UCSD-AML1 (cell line): ENCODE data around the gene SMIM12.
A peak's percentile ranks its signal among the peaks of the same experiment; 100 is the strongest.

Experiments used
- DNase-seq: peaks from one replicate; lab custom pipeline; 2025; ENCODE audit not compliant: unreplicated experiment; lab: John Stamatoyannopoulos, UW

The SMIM12 gene, protein sequence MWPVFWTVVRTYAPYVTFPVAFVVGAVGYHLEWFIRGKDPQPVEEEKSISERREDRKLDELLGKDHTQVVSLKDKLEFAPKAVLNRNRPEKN

DNA sequence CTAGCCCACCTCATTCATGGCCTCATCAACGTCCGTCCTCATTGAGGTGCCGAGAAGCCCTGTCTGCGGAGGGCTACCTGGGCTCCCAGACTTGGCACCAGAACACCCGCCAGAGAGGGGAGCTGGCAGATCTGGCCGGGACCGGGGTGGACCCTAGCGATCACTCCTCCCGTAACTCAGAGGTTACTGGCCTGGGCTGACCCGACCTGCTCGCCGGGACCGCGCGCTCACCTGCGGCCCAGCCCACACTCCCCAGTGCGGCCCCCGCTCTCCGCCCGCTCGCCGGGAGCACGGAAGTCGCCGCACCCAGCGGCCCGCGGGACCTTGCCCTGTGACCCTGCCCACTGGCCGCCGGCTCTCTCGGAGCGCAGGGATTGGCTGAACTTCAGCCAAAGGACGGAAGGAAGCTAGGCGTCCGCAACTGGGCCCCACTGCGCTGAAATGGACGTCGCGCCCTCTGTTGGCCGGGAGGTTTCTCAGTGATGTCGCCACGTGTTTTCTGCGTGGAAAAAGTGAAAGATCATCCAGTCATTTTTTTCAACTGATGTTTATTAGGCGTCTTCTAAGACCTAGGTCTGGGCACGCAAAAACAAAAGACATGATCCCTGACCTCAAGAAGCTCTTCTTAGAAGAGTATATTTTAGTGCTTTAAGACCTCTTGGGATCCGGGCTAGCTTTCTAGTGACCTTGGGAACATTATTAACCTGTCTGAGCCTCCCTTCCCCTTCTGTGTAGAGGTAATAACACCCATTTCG is at the start of gene SMIM12:
Gene SMIM12, minus strand, starts transcription at position 304 of the 755 bp plus-strand sequence. CDS start 3,772 bp downstream, outside the sequence.
- DNase-seq, result peak; percentile 93

DNA sequence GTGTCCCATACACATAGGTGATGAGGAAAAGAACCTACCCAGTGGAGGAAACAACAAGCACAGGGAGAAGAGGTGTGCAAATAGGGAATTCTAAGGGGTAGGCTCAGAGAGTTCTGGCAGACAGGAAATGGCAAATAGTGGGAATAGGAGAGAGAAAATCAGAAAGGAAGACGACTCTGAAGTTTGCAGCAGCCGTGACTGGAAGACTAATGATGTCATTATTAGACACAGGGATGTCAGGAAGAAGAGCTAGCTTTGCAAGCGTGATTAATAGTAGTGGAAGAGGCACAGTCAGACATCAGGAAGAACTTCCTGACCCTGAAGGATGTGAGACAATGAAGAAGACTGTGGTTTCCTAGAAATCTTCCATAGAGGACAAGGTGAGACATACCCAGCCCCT is 48.8 kb upstream of the SMIM12 start:
- no peak for DNase-seq

DNA sequence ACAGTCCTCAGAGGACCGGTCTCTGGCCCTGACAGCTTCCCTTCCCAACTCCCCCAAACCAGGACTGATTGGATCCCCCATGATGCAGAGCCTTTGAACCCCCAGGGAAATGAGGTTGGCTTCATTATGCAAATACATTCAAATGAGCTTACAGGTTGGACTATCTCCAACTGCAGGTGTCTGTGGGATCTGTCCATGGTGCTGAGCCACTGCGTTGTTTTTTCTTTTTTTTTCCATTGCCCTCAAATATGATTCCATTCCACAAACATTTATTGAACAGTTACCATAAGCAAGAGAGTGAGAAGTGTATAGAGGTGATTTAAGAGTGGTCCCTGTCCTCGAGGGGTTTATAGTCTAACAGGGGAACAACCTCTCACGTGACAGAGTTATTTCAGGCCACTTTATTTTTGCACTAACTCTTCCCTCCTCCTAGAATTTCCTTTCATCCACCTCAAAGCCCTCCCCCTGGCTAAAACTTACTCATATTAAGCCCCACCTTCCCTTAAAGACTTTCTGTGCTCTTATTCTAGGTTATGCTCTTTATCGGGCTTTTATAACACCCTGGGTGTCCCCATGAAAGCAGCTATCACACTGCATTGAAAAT is 48.0 kb upstream of the SMIM12 start:
- no peak for DNase-seq

DNA sequence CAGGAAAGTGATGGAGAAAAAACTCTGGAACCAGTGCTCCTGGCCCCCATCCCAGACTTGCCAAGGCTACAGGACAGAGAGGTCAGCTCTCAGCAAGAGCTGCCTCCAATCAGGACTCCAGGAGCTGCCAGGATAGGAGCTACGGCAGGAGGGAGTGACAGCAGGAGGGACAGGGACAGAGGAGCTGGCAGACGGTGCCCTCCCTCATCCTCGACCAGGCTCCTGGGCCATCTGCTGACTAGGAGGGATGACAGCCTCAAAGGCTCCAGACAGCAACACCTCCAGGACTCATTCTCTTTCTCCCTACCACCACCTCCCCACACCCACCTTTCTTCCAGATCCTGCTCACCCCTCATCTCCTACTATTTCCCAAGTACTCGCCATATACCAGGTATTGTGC is 47.2 kb upstream of the SMIM12 start:
- no peak for DNase-seq

DNA sequence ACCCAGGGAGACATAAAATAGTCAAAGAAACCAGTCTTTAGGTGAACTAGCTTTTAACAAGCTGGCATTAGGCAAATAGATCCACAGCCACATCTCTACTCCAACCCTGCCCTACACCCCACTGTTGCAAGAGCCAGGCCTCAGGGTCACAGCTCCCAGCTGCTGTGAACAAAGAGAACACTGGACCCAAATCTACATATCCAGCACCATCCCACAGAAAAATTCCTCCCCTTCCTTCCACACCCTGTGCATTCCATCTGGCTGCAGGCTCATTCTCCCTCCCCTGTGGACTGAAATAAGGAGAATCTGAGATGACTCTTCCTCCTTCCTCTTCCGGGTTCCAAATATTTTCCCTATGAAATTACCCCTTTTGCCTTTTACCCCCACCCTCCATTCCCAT is 46.7 kb upstream of the SMIM12 start:
- DNase-seq, result no peak

DNA sequence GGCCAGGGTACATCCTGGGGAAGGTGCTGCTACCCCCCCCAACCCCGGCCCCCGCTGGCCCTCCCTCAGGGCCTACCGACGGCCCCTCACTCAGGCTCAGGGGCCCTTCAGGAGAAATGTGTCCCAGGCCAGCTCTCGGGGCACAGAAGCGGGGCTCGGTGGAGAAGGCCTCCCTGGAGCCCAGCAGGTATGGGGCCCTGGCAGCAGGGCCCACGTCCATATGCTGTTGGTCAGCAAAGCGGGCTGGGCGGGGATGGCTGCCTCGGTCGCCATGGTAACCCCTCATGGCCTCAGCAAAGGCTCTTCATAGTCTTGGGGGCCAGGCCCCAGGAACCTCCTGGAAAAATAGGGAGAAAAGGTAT is 45.5 kb upstream of the SMIM12 start:
- DNase-seq, result no peak

DNA sequence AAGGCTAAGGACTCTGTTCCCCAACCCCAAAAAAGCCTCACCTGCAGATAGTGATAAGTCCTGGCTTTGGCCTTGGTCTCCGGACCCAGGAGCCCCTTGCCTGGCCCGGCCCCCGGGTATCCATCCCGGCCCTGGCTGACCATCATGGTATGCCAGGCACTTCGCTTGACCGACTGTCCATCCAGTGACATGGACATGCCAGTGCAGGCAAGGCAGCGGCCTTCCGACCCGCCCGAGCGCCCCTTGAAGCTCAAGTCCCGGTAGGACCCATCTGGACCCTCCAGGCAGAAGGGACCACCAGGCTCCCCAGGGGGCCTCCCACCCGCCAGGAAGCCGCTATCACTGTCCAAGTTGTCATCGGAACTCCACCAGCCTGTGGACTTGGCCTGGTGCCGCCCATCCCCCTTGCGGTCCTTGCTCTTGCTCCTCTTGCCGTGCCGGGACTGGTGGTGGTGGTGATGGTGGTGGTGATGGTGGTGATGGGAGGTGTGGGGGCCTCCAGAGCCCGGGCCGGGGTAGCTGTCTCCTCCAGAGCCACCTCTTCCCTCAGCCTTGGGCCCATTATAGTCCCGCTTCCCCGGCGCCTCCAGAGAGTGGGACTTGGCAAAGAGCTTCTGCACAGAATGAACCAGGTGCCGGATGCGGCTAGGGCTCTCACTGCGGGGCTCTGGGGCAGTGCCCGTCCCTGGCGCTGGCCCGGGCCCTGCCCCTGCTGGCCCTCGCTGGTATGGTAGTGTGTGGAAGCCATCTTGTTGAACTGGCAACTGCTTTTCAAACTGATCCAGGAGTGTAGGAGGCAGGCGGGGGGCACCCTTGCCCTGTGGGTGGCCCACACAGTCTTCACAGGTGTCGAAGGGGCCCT is 44.9 kb upstream of the SMIM12 start:
- no peak for DNase-seq

DNA sequence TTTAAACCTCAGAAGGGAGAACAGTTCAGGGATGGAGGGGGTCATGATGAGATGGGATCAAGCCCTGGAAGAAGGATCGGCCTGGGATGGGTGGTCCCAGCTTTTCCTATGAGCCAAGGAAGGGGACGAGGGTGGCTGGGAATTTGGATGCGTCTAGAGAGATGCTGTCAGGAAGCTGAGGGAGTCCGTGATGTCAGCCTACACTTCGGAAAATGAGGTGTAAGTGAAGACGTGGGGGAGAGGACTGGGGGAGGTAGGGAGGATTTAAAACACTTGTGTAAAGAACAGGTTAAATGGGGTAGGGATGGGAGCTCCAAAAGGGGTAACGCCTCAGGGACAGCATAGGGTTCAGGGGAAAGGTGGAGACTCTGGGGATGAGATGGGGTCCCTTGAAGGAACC is 42.4 kb upstream of the SMIM12 start:
- DNase-seq, result no peak

DNA sequence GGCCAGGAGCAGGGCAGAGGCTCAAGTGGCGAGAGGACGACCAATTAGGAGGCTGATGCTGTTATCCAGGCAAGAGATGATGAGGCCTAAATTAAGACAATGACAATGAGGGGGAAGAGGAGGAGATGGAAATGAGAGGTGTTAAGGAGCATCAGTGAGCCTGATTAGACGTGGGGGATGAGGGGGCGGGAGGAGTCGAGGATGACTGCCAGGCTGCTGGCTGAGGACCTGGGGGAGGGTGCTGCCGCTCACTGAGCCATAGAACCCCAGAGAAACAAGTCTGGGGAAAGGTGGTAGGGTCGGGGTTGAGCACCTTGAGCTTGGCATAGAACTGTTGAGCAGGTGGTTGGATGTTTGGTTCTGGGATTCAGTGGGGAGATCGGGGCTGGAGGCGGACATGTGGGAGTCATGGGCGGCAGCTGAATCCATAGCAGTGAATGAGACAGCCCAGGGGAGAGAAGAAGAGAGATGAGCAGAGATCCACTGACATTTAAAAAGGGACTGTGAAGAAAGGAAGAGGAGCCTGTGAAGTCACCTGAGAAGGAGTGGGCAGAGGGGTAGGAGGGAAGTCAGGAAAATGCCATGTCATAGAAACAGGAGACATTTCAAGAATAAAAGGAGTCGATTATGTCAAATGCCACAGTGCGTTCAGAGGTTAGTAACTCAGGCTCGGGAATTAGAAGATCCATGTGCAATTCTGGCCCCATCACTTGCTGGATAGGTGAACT is 41.4 kb upstream of the SMIM12 start:
- DNase-seq, result no peak

DNA sequence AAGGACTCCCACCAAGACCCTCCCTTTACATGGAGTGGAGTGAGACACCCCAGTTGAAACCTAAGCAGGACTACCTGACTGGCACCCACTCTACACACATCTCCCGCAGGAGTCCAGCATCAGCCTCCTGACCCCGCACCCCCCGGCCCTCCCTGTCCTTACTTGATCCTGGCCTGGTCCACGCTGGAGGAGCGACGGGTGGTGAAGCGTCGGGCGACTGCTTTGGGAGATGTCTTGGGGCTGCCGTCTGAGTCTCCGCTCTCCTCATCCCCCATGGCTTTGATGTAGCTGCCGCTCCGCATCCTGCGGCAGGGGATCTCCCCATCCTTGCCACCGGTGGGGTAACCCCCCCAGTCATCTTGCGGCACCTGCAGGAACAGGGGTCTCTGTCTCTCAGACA is 40.4 kb upstream of the SMIM12 start:
- no peak for DNase-seq

DNA sequence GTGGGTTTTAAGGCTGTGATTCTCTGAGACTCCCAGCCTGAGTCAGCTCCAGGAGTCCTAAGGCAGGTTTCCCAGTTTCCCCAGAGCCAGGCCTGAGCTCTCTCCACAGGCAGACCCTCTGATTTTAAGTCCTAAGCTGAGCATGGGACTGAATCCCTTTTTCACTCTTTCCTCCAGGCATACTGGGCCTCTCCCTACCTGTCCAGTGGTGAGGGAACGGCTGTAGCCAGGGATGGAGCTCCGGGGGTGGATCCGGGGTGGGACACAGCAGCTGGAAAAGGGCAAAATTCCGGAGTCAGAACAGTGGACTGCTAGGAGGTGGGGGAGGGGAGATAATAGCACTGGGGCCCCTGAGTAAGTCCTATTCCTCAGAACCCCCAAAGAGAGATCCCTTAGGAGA is 39.9 kb upstream of the SMIM12 start:
- no peak for DNase-seq

DNA sequence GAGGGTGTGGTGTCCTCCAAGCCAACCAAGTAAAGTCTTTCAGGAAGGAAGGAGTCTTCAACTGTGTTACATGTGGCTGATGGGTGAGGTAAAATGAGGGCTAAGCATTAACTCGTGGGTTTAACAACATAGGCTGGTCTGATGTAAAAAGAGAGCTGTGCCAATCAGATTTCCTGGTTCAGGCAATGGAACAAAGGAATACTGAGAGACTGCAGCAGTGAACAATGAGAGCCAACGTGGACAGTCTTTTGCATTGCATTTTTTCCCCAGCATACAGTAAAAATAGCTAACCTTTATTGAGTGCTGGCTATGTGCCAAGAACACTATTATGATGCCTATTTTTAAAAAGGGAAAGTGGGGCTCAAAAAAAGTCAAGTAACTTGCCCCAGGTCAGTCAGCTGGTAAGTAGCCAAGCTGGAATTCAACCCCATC is 38.8 kb upstream of the SMIM12 start:
- no peak for DNase-seq

DNA sequence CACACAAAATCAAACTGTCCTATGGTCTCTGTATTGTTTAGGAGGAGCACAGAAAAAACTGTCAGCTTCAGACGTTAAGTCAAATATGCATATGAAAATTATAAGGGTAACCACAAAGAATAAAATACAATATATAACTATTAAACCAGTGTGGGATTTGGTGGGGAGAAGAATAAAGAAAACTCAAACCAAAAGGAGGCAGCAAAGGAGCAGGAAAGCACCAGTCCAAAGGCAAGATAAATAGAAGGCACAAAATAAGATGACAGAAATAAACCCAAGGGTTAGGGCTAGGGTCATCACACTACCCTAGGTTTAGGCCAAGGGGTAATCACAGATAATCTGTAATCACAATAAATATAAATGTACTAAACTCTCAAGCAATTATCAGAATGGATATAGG is 37.1 kb upstream of the SMIM12 start:
- no peak for DNase-seq

DNA sequence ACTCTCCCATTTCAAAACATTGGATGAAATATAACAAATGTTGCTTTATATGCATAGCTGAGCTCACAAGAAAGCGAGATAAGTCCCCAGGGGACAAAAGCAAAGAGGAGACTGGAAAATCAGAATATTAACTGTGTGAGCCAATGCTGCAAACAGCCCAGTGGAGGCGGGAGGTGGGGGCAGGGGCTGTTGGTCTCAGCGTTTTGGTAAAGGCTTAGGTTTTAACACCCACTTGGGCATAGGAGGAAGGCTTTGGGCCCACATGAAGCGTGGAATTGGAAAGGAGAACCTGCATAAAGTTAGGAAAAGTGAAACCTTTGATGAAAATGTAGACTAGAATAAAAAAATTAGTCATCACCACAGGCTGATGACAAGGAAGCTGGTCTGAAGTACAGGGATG is 30.2 kb upstream of the SMIM12 start:
- DNase-seq, result no peak

DNA sequence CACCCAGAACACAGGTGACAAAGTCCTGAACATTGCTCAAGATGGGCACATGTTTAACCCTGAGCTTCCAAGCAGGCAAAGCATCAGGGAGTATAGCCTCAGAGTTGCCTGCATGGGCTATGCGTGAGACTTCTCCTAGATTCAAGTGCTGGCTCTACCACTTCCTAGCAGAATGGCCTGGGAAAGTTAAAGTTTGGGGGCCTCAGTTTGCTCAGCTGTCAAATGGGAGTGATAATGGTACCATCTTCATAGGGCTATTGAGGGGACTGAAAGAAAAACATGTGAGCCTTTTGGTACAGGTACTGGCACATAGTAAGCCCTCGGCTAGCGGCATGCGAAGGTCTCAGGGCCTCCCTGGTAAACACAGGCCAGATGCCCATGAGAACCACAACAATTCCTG is 28.0 kb upstream of the SMIM12 start:
- DNase-seq, result no peak

DNA sequence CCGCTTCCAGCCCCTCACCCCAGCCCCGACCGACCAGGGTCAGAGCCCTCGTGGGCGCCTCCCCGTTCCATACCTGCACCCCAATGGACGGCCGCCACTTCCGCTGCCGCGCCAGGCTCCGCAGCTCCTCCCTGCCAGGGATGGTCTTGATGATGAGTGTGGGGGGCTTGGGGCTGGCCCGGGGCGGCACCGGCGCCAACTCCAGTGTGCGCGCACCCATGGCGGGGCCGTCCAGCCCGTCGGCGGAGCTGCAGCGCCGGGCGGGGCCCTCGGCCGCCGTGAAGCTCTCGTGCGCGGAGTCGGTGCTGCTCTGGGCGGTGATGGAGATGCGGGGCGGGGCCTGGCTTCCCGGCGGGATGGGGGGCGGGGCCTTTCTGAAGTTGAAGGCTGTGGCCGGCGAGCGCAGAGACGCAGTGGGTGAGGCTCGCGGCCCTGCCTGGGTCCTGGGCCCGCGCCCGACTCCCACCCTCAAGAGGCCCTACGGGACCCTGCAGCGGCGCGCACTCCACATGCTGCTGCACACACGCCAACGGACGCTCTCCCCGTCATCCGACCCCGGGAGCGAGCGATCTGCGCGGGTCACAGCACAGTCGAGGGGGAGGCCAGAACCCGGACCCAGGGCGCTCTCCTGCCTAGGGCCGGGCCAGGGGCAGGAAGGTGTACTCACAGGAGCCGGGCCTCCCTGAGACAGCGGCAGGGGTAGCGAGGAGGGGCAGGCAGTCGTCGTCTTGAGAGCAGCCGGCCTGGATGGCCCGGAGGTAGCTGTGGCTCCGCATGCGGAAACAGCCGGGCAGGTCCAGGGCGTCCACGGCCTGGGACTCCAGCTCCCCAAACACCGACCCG is 26.1 kb upstream of the SMIM12 start:
- DNase-seq, result no peak

DNA sequence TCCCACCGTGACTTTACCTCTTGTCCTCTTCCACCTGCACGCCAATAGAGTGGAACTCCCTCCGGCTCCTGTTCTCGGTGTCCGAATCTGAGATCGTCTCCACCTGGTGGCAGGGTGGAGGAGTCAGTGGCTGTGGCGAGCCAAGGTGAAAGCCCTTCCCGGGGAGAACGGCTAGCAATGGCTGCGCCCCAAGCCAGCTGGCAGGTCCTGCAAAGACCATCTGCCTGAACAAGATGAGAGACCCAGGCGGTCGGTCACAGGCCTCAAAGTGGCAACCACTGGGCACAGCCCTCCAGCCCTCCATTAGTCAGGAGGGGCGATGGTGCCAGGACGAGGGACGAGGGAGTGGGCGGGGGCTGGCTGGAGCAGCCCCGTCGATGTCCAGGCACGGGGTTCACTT is 25.4 kb upstream of the SMIM12 start:
- DNase-seq, result no peak

DNA sequence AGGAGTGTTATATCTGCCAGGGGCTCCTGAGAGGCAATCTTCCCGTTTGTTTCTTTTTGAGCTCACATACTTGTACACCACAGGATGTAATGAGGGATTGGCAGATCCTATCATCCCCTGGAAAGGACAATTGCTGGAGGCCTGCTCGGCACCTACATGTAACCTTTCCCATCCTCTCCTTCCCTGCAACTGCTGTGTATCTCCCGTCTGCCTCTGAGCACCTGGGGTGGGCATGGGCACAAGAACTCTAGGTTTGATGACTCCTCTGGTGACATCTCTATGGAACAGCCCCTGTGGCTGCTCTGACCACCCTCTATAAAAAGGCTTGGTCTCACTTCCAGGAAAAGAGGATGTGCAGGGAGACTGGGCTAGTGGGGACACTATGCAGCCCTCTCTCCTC is 25.0 kb upstream of the SMIM12 start:
- no peak for DNase-seq

DNA sequence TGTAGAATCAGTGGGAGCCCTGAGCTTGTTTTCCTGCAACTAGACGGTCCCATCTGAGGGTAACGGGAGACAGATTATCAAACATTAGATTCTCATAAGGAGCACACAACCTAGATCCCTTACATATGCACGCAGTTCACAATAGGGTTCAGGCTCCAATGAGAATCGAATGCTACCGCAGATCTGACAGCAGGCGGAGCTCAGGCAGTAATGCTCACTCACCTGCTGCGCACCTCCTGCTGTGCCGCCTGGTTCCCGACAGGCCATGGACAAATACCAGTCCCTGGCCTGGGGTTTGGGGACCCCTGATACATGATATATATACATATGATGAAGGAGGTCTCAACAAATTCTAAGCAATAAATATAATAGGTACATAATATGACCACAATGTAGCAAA is 19.7 kb upstream of the SMIM12 start:
- DNase-seq, result no peak

DNA sequence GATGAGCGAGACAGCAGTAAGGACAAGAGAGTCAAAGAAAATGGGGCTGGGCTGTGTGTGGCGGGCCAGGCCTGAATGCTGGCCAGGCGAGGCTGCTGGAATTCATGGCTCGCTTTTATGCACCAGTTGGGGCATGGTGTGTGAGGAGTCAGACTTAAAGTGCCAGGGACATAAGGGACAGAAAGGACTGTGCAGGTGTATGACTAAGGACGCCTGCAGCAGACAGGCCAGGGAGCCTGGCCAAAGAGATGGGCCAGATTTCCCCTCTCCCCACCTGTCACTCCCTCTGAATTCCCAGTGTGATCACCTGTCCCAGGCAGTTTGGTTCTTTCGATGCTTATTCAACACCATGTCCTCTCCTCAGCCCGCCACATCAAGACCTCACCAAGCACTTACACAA is 16.9 kb upstream of the SMIM12 start:
- no peak for DNase-seq
